Keratinocyte (primary cell): ENCODE measurements around the gene ABCC8. TPM values are rescaled to one million over a fixed set of nuclear protein-coding genes. Genes with fewer than 3 reads are reported as not detected.

ENCODE experiments used
- DNase-seq: peaks from one replicate; pipeline ENCODE4 v3.0.0-alpha.2; 2011; ENCODE audit warnings: low read depth, missing footprints, low spot score
- FAIRE-seq: peaks from 2 replicates; lab custom pipeline; 2011; peaks lifted over from hg19 to GRCh38; lab: Jason Lieb, UNC
- H2AFZ ChIP-seq: 2 replicates; pipeline ENCODE4 v1.6.0; 2012; ENCODE audit warnings: low read length, control low read depth, inconsistent platforms; ENCODE audit not compliant: control insufficient read depth
- H3K27ac ChIP-seq: 2 replicates; pipeline ENCODE4 v1.5.1; 2011; ENCODE audit warnings: low read length; ENCODE audit not compliant: control insufficient read depth, insufficient read depth
- H3K27me3 ChIP-seq: 3 replicates; pipeline ENCODE4 v1.6.0; 2011; ENCODE audit warnings: low read length; ENCODE audit not compliant: control insufficient read depth, insufficient read depth; ENCODE audit errors: extremely low read depth
- H3K36me3 ChIP-seq, 2 experiments: 2 replicates in 1 of 2; 3 replicates in 1 of 2; pipeline ENCODE4 v1.5.1; 2011; ENCODE audit warnings: low read length in 2 of 2, mild to moderate bottlenecking in 1 of 2; ENCODE audit not compliant: control insufficient read depth in 2 of 2, insufficient read depth in 2 of 2; ENCODE audit errors: extremely low read depth in 1 of 2
- H3K4me1 ChIP-seq: 3 replicates; pipeline ENCODE4 v1.5.1; 2011; ENCODE audit warnings: low read length; ENCODE audit not compliant: control insufficient read depth, insufficient read depth; ENCODE audit errors: extremely low read depth
- H3K4me2 ChIP-seq: 3 replicates; pipeline ENCODE4 v1.6.0; 2011; ENCODE audit warnings: low read depth, low read length; ENCODE audit not compliant: control insufficient read depth, insufficient read depth; ENCODE audit errors: extremely low read depth
- H3K4me3 ChIP-seq, 3 experiments: fragments of 200-600 bp in 1 of 3; sonication (generic) in 1 of 3; 2 replicates in 2 of 3; 3 replicates in 1 of 3; pipeline ENCODE4 v1.5.1; 2011 to 2016; ENCODE audit warnings: low read length in 3 of 3, mild to moderate bottlenecking in 3 of 3, control low read depth in 2 of 3, inconsistent platforms in 1 of 3, low read depth in 1 of 3, mixed read lengths in 1 of 3, mixed run types in 1 of 3, moderate library complexity in 1 of 3; ENCODE audit not compliant: control insufficient read depth in 2 of 3, insufficient read depth in 2 of 3; ENCODE audit errors: extremely low read depth in 1 of 3
- H3K79me2 ChIP-seq: 2 replicates; pipeline ENCODE4 v1.6.0; 2012; ENCODE audit warnings: low read length; ENCODE audit not compliant: control insufficient read depth, insufficient read depth
- H3K9ac ChIP-seq: 3 replicates; pipeline ENCODE4 v1.6.0; 2011; ENCODE audit warnings: low read length; ENCODE audit not compliant: control insufficient read depth, insufficient read depth; ENCODE audit errors: extremely low read depth
- H3K9me1 ChIP-seq: 3 replicates; pipeline ENCODE4 v1.6.0; 2011; ENCODE audit warnings: low read length; ENCODE audit not compliant: control insufficient read depth, insufficient read depth; ENCODE audit errors: extremely low read depth
- H3K9me3 ChIP-seq: 2 replicates; pipeline ENCODE4 v1.5.1; 2012; ENCODE audit warnings: low read depth, low read length; ENCODE audit not compliant: control insufficient read depth
- H4K20me1 ChIP-seq: 3 replicates; pipeline ENCODE4 v1.6.0; 2011; ENCODE audit warnings: low read length; ENCODE audit not compliant: control insufficient read depth, insufficient read depth; ENCODE audit errors: extremely low read depth
- CTCF ChIP-seq, 3 experiments: IDR thresholded peaks in 1 of 3; conservative IDR thresholded peaks in 1 of 3; optimal IDR thresholded peaks in 1 of 3; 2 replicates in 2 of 3; 3 replicates in 1 of 3; pipeline versions ENCODE3 to v1.5.1; 2011; ENCODE audit warnings: low read length in 3 of 3, mild to moderate bottlenecking in 3 of 3, moderate library complexity in 2 of 3, control low read depth in 1 of 3, inconsistent platforms in 1 of 3; ENCODE audit not compliant: insufficient read depth in 2 of 3; ENCODE audit errors: extremely low read depth in 1 of 3
- EZH2 ChIP-seq: IDR thresholded peaks from one replicate; pipeline ENCODE4 v1.6.1; 2012; ENCODE audit warnings: inconsistent platforms, mild to moderate bottlenecking, low read length, moderate library complexity
- dilution Hi-C: fragments of 300-500 bp; cut with MboI; formaldehyde crosslinking; loops from one replicate; pipeline ENCODE4 v1.7.0; 2020; ENCODE audit warnings: low sequenced_read_pairs; ENCODE audit not compliant: extremely low pct_ligation_motif_present
- polyA plus RNA-seq, 5 experiments: library from polyadenylated mRNA; depleted of rRNA in 3 of 5; stranded (reverse) in 3 of 5; stranded (forward) in 1 of 5; unstranded in 1 of 5; fragments of >200 nt; gene quantifications; 1 replicate in 1 of 5; 2 replicates in 3 of 5; 3 replicates in 1 of 5; pipeline versions ENCODE4 v1.2.1 to v1.2.3, GENCODE V29; 2011 to 2012; ENCODE audit warnings: missing spikeins in 2 of 5, low read depth in 1 of 5, low replicate concordance in 1 of 5

Gene ABCC8
- polyA plus RNA-seq, 1 donor (not counting 4 experiments of a cell fraction or from before 2014, with no cell fraction given), result not detected

GRCh38 chr11:17472467-17472866, 4.2 kb downstream of the ABCC8 start:
- dilution Hi-C loops, result no loop called here
- TF ChIP-seq CTCF (optimal IDR thresholded peaks at IDR 0.05 in 1 of 3, IDR thresholded peaks at IDR 0.05 in 1 of 3, conservative IDR thresholded peaks at IDR 0.05 in 1 of 3; ENCODE audit: extremely low read depth in 1 of 3, insufficient read depth in 2 of 3, low read length in 3 of 3) (no peak), EZH2 (no peak)

GRCh38 chr11:17471501-17471900, 5.1 kb downstream of the ABCC8 start:
- no peak for DNase-seq
- Histone ChIP-seq H3K9me3 (no peaks in the 10 kb centered on the region), H3K27me3 (peaks cover 43% of the 10 kb centered on the region), H3K9me1 (no peaks in the 10 kb centered on the region), H3K36me3 (no peaks in the 10 kb centered on the region), H3K4me2 (no peak overlapping the region), H3K79me2 (no peaks in the 10 kb centered on the region), H3K27ac (no peak overlapping the region), H3K4me1 (no peaks in the 10 kb centered on the region), H2AFZ (no peak overlapping the region), H4K20me1 (no peaks in the 10 kb centered on the region), H3K4me3 (no peak overlapping the region), H3K9ac (no peak overlapping the region)
- dilution Hi-C loops, result no loop called here
- TF ChIP-seq EZH2 (no peak), CTCF (optimal IDR thresholded peaks at IDR 0.05 in 1 of 3, IDR thresholded peaks at IDR 0.05 in 1 of 3, conservative IDR thresholded peaks at IDR 0.05 in 1 of 3; ENCODE audit: extremely low read depth in 1 of 3, insufficient read depth in 2 of 3, low read length in 3 of 3) (peak in 1 of 3 experiments; percentile 28)
- FAIRE-seq, result no peak

More at GRCh38 chr11:17472467-17472866, 4.2 kb downstream of the ABCC8 start:
- H3K79me2 ChIP-seq, result no peaks in the 10 kb centered on the region
- peaks cover 49% of the 10 kb centered on the region for H3K27me3 ChIP-seq
- H3K9me1 ChIP-seq, result no peaks in the 10 kb centered on the region
- no peak overlapping the region for H3K4me3 ChIP-seq
- H4K20me1 ChIP-seq, result no peaks in the 10 kb centered on the region
- no peak overlapping the region for H3K9ac ChIP-seq
- DNase-seq (no peak), FAIRE-seq (no peak)
- no peak overlapping the region for H2AFZ ChIP-seq
- no peaks in the 10 kb centered on the region for H3K36me3 ChIP-seq
- no peaks in the 10 kb centered on the region for H3K4me1 ChIP-seq
- no peak overlapping the region for H3K4me2 ChIP-seq
- no peaks in the 10 kb centered on the region for H3K9me3 ChIP-seq
- no peak overlapping the region for H3K27ac ChIP-seq
